ENCODE data around the gene DKC1.

DKC1 gene

GRCh38 chrX:154737136-154737535 is 25.5 kb upstream of the DKC1 start:
- ATAC-seq, result no peak
- TF ChIP-seq ZFP3 (CRISPR knock-in tag; IDR thresholded peaks at IDR 0.05) (no peak), TSHZ2 (CRISPR knock-in tag; IDR thresholded peaks at IDR 0.05) (no peak), CSRNP3 (CRISPR knock-in tag; IDR thresholded peaks at IDR 0.05) (no peak), TOX (CRISPR knock-in tag; IDR thresholded peaks at IDR 0.05; ENCODE audit: borderline replicate concordance) (no peak), ARNTL (CRISPR knock-in tag; IDR thresholded peaks at IDR 0.05; ENCODE audit: borderline replicate concordance, low read depth) (no peak), CREB5 (CRISPR knock-in tag; IDR thresholded peaks at IDR 0.05; ENCODE audit: low read depth) (no peak), ZNF565 (CRISPR knock-in tag; conservative IDR thresholded peaks at IDR 0.05; ENCODE audit: low read depth) (no peak), ZNF8 (CRISPR knock-in tag; IDR thresholded peaks at IDR 0.05) (no peak), ZNF70 (CRISPR knock-in tag; IDR thresholded peaks at IDR 0.05) (no peak), BACH2 (CRISPR knock-in tag; IDR thresholded peaks at IDR 0.05; ENCODE audit: borderline replicate concordance) (no peak), OSR1 (CRISPR knock-in tag; IDR thresholded peaks at IDR 0.05) (no peak), PPARA (CRISPR knock-in tag; IDR thresholded peaks at IDR 0.05; ENCODE audit: borderline replicate concordance) (no peak), GLIS3 (CRISPR knock-in tag; IDR thresholded peaks at IDR 0.05) (no peak), RARB (CRISPR knock-in tag; IDR thresholded peaks at IDR 0.05) (no peak), CSDC2 (CRISPR knock-in tag; IDR thresholded peaks at IDR 0.05) (no peak), TCF4 (CRISPR knock-in tag; IDR thresholded peaks at IDR 0.05; ENCODE audit: borderline replicate concordance) (no peak), ISL1 (CRISPR knock-in tag; IDR thresholded peaks at IDR 0.05) (no peak)

GRCh38 chrX:154738011-154738738 is 24.5 kb upstream of the DKC1 start:
- ATAC-seq, result peak; percentile 82

More at GRCh38 chrX:154738011-154738738, 24.5 kb upstream of the DKC1 start:
- TF ChIP-seq ZNF8 (CRISPR knock-in tag; IDR thresholded peaks at IDR 0.05) (no peak), CSDC2 (CRISPR knock-in tag; IDR thresholded peaks at IDR 0.05) (no peak), ZC3H10 (CRISPR knock-in tag; IDR thresholded peaks at IDR 0.05) (no peak), OSR1 (CRISPR knock-in tag; IDR thresholded peaks at IDR 0.05) (no peak), BACH2 (CRISPR knock-in tag; IDR thresholded peaks at IDR 0.05; ENCODE audit: borderline replicate concordance) (no peak), RARB (CRISPR knock-in tag; IDR thresholded peaks at IDR 0.05) (no peak), ZFP30 (CRISPR knock-in tag; IDR thresholded peaks at IDR 0.05) (no peak), ZFP3 (CRISPR knock-in tag; IDR thresholded peaks at IDR 0.05) (no peak), TOX (CRISPR knock-in tag; IDR thresholded peaks at IDR 0.05; ENCODE audit: borderline replicate concordance) (no peak), CSRNP3 (CRISPR knock-in tag; IDR thresholded peaks at IDR 0.05) (no peak), TCF4 (CRISPR knock-in tag; IDR thresholded peaks at IDR 0.05; ENCODE audit: borderline replicate concordance) (no peak), ARNTL (CRISPR knock-in tag; IDR thresholded peaks at IDR 0.05; ENCODE audit: borderline replicate concordance, low read depth) (no peak), ISL1 (CRISPR knock-in tag; IDR thresholded peaks at IDR 0.05) (no peak), CREB5 (CRISPR knock-in tag; IDR thresholded peaks at IDR 0.05; ENCODE audit: low read depth) (no peak)
